NCI-H1048 (cell line): ENCODE data around the gene RDX.
"Not testable (repeated sequence)": the region's sequence is repeated elsewhere in the genome, so short reads cannot be mapped to it uniquely, and the experiment has no call there.

Source experiments
- DNase-seq: peaks from one replicate; lab custom pipeline; 2025; lab: John Stamatoyannopoulos, UW

The RDX gene

DNA sequence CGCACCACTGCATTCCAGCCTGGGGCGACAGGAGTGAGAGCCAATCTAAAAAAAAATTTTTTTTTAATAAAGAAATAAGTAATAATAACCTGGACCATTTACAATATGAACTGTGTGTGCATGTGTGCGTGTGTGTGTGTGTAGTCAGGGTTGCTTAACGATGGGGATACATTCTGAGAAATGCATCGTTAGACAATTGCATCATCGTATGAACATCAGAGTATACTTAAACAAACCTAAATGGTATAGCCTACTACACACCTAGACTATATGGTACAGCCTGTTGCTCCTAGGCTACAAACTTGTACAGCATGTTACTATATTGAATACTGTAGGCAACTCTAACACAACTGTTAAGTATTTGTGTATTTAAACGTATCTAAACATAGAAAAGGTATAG lies 26.4 kb downstream of the RDX start:
- DNase-seq: no peak

DNA sequence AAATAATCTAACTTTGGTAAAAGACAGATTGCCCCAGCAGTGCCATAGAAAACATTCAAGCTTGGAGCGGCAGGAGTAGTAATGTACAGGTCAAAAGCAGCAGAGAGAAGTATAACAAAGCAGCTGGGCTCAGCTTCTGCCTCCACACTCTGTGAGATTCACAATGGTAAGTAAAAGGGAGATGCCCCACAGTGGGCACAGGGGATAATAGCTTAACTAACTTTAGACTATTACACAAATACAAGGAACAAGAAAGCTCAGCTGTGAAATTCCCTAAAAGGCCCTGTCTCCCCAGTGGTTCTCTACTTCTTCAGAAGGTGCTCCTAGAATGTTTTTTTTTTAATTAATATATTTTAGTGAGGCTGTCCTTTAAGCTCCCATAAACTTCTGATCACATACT lies 28.0 kb downstream of the RDX start:
- DNase-seq: no peak

DNA sequence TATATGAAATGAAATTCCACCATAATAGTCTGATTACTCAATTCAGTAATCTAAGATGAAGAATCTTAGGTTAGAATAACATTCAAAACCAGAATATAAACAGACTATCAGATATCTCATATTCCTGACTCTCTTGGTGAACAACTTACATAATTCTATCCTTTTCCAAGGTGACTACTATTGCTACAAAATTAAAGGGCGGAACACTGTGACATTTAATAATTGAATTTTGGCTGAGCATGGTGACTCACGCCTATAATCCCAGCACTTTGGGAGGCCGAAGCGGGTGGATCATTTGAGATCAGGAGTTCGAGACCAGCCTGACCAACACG lies 34.4 kb downstream of the RDX start:
- no peak for DNase-seq

DNA sequence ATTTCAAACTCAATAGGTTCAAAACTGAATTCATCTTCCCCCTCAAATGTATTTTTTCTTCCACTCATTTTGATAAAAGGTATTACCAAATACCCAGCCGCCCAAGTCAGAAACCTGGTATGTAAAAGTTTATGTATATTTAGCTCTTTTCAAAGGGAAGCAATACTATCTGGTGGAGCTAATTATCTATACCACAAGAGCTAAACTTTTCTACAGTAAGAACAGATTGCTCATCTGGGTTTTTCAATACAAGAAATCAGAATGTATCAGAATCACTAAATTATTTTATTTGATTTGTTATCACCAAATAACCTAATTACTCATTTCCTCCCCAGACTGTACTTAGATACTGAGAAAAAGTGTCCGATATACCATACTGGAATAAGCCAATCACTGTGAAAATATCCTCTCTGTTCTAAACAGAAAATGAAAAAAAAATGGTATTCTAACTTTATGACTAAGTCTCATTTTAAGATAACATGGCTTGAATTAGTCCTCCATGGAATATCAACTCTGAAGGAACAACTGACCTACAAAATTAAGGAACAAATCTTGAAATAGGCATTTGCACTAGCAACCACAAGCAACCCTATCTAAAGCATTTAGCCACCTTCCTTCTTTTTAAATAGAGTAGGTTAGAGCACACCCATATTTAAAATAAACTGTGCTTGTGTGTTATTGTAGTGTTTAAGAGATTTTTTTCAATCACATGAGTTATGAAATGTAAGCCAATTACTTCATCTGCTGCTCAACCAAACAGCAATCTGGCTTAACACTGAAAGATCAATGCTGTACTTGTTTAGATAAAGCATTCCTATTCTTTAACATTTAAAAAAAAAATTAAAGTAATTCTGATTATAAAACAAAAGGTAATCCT lies 35.0 kb downstream of the RDX start:
- DNase-seq: no peak

DNA sequence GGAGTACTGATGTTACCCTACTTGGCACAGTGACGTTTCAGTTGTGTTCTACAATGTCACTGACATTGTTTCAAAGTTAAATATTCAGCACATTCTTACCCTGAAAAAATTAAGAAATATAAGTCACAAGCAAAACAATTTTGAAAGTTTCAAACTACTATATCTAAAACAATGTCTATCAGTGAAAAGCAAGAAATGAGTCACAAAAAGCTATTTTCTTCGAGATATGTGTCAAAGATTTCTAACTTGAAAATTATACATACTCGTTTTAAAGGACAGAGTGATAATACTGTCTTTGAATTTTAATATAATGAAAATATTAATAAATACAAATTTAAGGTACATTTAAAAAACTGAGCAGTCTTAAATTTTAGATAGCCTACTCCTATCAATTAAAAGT lies 42.9 kb downstream of the RDX start:
- no peak for DNase-seq

DNA sequence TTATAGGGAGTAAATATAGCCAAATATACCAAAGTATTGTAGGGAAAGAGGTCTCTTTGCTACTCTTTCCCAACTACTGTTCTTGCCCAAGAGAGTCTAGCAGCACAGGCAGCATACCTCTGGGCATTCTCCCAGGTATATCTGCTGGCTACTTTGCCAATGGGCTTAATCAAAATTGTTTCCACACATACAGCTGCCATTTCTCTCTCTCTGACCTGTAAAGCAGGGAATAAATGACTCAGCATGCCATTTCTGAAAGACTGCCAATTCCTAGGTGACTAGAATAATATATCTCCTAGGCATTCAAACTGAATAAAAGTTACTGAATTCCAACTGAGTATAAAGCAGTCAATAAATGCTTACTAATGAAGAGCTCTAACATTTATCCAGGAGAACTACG lies 44.6 kb downstream of the RDX start:
- DNase-seq: no peak

DNA sequence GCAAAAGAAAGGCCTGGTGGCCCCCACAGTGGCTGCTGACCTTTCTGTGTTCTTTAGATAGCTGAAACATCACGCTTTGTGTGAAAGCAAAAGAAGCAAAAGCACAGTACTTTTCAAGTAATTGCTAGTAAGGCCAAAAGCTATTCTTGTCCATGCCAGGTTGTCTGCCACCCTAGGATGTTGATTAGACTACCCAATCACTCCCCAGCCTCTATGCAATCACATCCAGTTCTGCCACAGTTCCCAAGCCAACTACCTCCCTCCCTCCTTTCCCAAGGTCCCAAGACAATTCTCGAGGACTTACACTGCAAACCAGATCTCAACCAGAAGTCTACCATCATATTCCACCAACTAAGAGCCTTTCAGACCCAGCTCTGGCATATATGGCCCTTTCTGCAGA lies 46.2 kb downstream of the RDX start:
- no peak for DNase-seq

DNA sequence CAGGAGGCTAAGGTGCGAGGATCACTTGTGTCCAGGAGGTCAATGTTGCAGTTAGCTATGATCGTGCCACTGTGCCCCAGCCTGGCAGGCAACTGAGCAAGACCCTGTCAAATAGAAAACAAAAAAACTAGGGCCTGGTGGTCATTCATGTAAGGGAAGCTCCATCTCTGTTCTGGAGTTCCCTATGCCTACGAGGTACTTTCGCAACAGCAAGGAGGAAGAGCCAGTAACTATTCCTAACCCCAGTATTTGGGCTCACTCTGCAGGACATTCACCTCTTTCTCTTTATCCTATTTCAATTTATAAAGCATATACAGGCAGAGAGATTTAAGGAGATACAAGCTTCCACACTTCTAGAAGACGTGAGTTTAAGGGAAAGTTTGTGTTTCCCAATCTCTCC lies 46.6 kb downstream of the RDX start:
- DNase-seq: no peak

DNA sequence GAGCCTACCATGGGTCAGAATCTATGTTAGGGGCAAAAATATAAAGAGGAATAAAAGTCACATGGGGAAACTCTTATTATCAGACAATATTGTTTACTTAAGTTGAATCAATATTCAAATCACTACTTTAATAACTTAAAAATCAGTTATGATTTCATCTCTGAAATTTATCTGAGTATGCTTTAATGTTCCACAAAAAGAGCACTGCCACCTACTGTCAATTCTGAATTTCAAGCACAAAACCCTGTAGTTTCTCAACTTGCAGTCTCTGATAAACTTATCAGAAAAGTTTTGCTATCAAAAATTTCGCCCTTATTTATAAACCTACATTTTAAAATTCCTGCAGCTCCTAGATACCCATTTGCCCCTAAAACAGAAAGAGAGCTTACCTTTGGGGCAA lies 47.3 kb downstream of the RDX start:
- DNase-seq: no peak

DNA sequence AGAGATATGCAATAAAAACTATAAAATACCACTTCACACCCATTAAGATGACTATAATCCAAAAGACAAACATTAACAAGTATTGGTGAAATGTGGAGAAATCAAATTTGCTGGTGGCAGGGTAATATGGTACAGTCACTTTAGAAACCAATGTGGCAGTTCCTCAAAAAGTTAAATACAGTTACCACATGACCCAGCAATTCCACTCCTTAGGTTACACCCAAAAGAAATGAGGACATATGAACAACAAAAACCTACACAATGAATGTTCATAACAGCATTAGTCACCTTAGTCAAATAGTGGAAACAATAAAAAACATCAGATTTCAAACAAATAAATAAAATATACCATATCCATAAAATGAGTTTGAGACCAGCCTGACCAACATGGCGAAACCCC lies 52.6 kb downstream of the RDX start:
- no peak for DNase-seq

DNA sequence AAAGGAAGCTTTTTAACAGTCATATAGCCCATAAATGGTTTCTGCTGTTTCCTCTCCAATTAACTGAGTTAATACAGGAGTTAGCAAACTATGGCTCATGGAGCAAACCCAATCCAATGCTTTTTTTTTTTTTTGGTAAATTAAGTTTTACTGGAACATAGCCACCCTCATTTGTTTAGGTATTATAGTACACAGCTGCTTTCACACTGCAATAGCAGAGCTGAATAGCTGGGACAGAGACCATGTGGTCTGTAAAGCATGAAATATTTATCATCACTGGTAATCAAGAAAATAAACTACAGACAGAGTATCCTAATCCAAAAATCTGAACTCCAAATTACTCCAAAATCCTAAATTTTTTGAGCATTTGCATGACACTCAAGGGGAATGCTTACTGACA lies 53.7 kb downstream of the RDX start:
- DNase-seq: no peak

DNA sequence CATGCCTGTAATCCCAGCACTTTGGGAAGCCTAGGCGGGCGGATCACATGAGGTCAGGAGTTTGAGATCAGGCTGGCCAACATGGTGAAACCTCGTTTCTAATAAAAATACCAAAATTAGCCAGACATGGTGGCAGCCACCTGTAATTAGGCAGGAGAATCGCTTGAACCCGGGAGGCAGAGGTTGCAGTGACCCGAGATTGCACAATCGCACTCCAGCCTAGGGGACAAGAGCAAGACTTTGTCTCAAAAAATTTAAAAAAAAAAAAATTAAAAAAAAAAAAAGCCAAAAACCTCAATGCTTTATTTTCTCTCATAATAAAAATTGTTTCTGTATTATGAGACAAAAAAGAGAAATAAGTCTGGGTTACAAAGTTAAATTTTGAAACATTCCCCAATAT lies 54.2 kb downstream of the RDX start:
- DNase-seq: no peak

DNA sequence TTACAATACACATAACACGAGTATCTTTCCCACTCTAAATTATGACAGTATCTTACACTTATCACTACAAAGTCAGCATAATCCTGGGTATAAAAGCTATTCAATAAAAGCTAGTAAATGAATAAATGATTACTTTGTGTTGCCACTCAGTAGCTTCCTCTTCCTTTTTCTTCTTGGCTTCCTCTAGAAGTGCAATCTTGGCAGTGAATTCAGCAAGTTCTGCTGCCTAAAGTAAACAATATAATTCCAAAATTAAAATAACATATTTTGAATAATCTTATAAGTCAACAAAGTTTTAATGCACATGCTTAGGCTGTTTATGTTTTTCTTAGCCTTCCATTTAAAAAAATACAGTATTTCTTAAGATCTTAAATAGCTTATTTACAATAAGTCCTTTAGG lies 60.4 kb downstream of the RDX start:
- no peak for DNase-seq

DNA sequence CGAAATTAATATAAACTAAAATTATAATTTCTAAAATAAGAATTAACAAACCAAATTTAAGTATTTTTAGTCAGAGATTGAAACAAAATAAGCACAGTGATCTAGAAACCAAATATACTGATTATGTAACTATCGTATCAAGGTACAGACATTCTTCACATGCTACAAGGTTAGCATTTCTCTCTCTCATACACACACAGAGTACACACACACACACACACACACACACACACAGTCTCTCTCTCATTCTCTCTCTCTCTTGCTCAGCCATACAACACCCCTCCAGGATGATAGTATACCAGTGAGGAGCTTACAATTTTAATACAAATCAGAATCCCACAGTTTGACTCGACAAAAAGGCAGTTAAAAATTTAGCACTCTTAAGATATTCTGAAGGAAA lies 66.0 kb downstream of the RDX start:
- no peak for DNase-seq

DNA sequence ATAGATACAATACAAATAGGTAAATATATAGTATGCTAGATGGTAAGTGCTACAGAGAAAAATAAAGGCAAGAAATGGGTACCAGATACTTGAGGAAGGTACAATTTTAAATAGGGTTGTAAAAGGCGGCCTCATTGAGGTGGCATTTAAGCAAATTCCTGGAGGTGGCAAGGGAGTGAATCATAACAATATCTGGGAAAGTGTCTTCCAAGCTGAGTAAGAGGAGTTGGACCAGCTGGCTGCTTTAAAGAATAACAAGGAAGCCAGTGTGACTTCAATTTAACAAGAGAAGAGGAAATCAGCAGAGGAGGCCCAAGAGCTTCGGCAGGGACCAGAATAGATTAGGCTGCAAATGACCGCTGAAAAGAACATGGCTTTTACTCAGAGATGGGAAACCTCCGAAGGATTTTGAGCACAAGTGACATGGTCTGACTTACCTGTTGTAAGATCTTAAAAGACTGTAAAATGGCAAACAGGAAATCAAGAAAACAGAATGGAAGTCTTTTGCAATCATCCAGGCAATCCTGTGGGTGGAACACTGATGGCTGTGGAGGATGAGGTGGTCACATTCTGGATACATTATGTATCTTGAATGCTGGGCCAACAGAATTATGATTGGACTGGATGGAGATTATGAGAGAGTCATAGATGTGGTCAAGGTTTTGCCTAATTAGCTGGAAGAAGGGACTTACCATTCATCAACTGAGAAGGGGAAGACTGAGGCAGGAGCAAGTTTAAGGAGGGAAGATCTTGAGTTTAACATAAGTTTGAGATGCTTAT lies 77.2 kb downstream of the RDX start:
- DNase-seq: no peak

DNA sequence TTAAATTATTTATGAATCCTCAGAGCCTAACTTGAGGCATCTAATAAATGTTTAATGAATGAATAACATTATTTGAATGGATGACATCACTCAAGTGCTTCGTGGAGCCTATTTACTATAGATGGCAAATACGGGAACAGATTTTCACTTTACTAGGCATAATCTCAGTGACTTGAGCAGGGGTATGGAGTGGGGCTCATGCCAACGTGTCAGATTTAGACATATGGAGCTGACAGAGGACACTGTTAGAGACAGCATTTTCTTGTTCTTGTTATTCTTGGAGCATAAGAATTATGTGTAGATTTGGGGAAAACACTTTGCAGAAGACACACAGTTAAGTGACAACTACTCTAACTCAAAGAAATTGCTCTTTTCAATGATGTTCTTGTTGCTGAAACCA lies 78.5 kb downstream of the RDX start:
- no peak for DNase-seq

DNA sequence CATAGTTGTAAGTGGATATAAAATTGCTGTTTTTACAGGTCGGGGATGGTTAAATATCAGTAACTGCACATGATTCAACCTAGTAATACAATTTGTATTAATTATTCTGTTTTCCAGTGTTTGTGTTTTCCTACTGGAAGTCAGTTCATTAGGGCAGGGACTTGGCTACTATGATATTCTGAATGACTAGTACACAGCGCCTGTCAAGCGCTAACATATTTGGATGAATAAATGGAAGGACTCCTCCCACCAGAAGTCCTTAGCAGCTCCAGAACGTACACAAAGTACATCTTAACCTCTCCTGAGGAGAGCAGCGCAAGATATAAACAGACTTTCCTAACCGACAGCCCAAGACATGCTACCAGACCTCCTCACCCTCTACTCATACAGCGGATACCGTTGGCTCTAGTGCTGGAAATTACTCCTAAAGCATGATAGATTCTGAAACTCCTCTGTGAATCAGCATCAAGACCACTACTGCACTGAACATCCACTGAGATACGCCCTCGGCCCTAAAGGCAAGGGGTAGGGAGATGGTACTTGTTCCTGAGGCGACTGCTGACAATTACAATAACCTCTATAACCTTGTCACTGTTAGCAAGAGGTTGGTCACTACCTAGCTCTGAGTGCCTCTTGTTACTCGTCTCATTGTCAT lies 79.1 kb downstream of the RDX start:
- no peak for DNase-seq

DNA sequence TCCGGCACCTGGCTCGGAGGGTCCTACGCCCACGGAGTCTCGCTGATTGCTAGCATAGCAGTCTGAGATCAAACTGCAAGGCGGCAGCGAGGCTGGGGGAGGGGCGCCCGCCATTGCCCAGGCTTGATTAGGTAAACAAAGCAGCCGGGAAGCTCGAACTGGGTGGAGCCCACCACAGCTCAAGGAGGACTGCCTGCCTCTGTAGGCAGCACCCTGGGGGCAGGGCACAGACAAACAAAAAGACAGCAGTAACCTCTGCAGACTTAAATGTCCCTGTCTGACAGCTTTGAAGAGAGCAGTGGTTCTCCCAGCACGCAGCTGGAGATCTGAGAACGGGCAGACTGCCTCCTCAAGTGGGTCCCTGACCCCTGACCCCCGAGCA lies 87.1 kb downstream of the RDX start:
- DNase-seq: not testable (repeated sequence)

DNA sequence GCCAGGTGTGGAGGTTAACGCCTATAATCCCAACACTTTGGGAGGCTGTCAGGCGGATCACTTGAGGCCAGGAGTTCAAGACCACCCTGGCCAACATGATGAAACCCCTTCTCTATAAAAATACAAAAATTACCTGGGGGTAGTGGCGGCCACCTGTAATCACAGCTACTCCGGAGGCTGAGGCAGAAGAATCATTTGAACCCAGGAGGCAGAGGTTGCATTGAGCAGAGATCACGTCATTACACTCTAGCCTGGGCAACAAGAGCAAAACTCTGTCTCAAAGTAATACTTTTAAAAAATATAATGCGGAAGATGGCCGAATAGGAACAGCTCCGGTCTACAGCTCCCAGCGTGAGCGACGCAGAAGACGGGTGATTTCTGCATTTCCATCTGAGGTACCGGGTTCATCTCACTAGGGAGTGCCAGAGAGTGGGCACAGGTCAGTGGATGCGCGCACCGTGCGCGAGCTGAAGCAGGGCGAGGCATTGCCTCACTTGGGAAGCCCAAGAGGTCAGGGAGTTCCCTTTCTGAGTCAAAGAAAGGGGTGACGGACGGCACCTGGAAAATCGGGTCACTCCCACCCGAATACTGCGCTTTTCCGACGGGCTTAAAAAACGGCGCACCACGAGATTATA lies 87.6 kb downstream of the RDX start:
- not testable (repeated sequence) for DNase-seq

DNA sequence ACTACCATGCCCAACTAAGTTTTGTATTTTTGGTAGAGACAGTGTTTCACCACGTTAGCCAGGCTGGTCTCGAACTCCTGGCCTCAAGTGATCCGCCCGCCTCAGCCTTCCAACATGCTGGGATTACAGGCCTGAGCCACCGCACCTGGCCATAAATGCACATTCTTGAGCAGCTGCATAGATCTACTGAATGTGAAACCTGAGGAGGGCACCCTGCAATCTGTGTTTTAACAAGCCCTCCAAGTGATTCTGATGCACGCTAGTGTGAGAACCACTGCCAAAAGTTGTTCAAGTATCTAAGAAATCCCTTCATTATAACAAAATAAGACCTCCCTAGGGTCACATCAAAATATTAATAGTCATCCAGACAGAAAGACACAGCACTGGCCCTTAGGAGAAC lies 89.3 kb downstream of the RDX start:
- no peak for DNase-seq

DNA sequence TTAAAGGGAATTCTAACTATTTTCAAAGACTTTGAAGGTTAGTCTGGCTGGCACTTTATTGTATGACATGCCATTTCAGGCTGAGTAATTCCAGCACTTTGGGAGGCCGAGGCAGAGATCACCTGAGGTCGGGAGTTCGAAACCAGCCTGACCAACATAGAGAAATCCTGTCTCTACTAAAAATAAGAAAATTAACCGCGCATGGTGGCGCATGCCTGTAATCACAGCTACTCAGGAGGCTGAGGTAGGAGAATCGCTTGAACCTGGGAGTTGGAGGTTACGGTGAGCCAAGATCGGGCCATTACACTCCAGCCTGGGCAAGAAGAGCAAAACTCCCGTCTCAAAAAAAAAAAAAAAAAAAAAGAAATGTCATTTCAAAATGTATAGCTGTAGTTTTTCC lies 95.6 kb downstream of the RDX start:
- DNase-seq: no peak

DNA sequence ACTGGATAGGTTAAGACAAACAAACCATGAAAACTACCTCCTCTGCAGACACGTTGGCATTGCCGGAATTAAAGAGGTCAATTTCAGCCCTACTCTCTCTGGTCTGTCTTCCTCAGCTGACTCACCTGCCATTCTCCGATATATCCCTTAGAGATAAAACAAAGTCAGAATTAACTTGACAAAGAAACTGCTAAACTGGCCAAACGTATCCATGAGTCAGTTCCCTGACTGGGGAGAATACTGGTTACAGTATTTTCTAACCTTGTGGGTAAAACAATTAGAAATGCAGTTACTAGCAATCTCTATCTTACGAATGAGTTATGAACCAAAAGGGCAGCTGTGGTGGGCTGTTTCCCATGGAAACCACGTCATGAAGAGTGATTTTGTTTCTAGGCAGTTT lies 96.2 kb downstream of the RDX start:
- no peak for DNase-seq
